GM18870 (cell line): ENCODE data around the gene UFD1.

Experiments used
- ATAC-seq: cut with Tn5 transposase; IDR thresholded peaks from one replicate; pipeline ENCODE4 v1.9.1; 2021; ENCODE audit warnings: moderate library complexity; ENCODE audit not compliant: unreplicated experiment

Gene UFD1

GRCh38 chr22:19516378-19517170 is 37.6 kb upstream of the UFD1 start:
- ATAC-seq: no peak

- no peak for ATAC-seq
These were observed 36.8 kb upstream of the UFD1 start for GRCh38 chr22:19515654-19516377.

DNA sequence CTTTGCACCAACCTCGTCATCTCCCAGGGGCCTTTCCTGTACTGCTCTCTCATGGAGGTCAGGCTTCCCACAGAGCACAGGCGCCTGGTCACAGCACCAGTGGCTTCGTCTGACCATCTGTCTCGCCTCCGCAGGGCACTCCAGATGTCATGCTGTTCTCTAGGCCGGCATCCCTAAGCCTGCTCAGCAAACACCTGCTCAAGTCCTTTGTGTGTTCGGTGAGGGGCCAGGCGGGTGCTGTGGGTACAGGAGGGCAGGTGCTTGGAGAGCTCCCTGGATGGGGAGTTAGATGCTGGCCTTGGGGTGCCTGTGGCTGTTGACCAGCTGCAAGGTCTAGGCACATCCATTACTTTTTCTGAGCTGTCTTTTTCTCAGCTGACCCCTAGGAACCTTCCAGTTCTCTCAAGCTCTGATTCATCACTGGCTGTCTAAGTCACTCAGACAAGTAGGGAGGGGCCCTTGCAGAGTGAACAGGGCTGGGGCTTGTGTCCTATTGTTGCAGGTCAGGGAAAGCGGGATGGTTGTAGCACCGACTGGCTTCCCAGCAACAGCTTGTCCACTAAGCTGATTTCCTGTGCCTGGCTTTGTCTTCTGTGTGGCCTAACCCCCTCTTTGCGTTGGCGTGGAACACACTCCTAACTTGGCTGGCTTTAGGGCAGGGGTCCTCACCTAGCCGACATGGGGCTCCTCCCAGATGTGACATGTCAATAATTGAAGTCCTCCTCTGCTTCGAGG is 36.0 kb upstream of the UFD1 start:
- no peak for ATAC-seq

GRCh38 chr22:19513823-19514222 is 34.8 kb upstream of the UFD1 start:
- ATAC-seq: no peak

GRCh38 chr22:19510919-19511341 is 31.9 kb upstream of the UFD1 start:
- no peak for ATAC-seq

DNA sequence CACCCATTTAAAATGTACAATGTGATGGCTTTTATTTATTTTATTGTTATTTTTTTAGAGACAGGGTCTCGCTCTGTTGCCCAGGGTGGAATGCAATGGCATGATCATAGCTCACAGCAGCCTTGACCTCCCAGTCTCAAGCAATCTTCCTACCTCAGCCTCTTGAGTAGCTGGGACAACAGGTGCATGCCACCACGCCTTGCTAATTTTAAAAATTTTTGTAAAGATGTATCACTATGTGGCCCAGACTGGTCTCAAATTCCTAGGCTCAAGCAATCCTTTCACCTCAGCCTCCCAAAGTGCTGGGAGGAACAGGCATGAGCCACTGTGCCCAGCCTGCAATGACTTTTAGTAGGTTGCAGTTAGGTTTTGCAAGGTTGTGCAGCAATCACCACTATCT is 30.9 kb upstream of the UFD1 start:
- ATAC-seq: no peak

DNA sequence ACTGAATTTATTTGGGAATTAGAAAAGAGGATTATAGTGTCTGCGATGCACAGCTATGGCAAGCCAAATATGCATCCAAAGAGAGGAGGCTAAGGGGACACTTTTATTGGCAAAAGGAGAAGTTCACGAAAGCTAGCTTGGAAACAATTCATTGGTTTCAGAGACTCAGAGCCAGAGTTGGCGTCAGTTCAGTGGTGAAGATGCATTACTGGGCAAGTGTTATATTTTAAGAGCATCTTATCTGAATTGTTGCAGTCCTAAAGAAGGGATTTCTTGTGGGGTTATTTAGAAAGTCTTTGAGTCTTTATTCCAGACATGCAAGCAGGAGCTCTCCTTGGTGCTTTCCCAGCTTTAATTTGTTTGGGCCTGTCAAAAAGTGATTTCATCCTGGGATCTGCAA is 30.2 kb upstream of the UFD1 start:
- ATAC-seq: no peak

DNA sequence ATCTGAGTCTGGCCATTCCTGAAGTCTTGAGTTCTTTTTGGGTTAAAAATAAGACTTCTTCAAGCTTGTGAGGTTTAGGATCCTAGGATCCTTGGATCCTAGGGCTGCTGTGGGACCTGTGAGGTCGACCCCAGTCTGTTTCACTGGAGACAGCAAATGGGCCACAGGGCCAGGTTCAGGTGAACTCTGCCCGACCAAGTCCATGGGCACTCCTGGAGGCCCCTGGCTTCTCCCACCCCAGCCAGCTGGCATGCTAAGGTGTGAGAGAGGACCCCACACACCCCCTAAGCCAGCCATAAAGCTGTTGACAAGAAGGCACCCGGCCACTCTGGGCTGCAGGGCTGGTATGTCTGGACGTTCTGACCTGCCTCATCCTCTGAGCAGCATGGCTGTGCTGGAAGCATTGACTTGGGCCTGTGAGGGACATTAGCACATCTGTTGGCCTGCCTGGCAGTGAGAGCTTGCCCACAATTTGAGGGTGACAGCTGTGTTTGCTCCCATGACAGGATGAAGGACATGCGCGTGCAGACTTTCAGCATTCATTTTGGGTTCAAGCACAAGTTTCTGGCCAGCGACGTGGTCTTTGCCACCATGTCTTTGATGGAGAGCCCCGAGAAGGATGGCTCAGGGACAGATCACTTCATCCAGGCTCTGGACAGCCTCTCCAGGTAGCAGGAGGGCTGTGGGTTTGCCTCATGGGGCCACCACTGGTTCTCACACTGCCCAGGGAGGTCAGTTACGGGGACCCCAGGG is 29.2 kb upstream of the UFD1 start:
- no peak for ATAC-seq

GRCh38 chr22:19507534-19507861 is 28.5 kb upstream of the UFD1 start:
- no peak for ATAC-seq

- no peak for ATAC-seq
These were observed 27.2 kb upstream of the UFD1 start for GRCh38 chr22:19506212-19506611.

- ATAC-seq: no peak
These were observed 26.7 kb upstream of the UFD1 start for GRCh38 chr22:19505735-19506126.

- no peak for ATAC-seq
These were observed 26.1 kb upstream of the UFD1 start for GRCh38 chr22:19504900-19505734.

- ATAC-seq: no peak
These were observed 24.9 kb upstream of the UFD1 start for GRCh38 chr22:19503869-19504268.

GRCh38 chr22:19503367-19503766 is 24.4 kb upstream of the UFD1 start:
- ATAC-seq: no peak

DNA sequence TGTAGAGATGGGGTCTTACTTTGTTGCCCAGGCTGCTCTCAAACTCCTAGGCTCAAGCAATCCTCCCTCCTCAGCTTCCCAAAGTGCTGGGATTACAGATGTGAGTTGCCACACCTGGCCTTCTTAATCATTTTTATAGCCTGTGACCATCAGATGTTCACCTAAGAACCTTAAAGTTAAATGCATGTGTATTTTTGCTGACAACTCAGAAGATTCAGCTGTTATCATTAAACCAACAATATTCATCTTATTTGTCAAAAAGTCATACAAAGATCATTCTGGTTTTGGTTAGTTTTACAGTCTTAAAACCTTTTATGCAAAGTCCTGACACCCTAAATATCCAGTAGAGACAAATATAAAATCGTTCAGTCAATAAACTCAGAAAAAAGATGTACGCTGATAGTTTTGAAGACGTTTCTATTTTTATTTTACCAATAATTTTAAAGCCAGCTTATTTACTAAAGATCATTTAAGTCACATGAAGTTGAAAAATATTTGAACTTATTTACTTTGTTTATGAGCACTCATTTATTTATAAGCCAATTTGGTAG is 23.0 kb upstream of the UFD1 start:
- no peak for ATAC-seq

- ATAC-seq: no peak
These were observed 20.9 kb upstream of the UFD1 start for GRCh38 chr22:19499880-19500242.

DNA sequence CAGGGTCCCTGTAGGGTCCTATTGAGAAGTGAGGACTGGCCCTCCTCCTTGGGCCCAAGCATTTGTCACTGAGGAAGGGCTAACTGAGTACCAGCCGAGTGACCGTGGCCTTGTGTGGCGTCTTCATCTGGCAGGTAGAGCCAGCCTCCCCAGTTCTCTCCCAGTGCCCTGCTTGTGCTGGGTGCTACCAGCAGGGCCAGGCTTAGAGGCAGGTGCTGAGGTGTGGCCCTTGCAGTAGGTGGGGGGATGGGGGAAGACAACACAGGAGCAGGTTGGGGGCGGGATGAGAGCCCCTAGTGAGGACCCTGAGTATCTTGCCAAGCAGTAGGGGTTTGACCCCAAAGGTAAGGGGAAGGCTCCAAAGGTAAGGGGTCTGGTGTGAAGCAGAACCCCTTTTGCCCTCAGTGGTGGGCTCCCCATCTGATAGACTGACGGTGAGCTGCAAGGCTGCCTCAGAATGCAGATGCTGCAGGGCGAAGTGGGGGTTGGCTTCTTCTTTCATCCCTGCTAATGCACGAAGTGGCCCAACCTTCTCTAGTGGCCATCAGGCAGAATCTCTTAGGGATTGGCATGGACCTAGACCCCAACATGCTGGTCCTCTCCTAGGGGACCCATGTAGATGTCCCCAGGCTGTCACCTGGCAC is 20.4 kb upstream of the UFD1 start:
- ATAC-seq: no peak

DNA sequence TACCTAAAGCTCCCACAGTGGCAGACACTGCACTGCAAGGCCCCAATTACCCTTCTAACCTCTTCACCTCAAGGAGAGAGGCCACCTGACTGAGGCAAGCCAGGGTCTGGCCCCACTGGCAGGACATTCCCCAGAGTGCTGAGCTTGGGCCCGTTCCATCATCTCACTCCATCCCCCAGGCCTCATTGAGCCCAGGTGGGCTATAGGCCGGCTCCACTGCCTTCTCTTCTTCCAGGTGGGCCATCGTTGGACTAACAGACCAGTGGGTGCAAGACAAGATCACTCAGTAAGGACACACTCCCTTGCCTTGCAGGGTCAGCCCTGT is 19.8 kb upstream of the UFD1 start:
- ATAC-seq: no peak

DNA sequence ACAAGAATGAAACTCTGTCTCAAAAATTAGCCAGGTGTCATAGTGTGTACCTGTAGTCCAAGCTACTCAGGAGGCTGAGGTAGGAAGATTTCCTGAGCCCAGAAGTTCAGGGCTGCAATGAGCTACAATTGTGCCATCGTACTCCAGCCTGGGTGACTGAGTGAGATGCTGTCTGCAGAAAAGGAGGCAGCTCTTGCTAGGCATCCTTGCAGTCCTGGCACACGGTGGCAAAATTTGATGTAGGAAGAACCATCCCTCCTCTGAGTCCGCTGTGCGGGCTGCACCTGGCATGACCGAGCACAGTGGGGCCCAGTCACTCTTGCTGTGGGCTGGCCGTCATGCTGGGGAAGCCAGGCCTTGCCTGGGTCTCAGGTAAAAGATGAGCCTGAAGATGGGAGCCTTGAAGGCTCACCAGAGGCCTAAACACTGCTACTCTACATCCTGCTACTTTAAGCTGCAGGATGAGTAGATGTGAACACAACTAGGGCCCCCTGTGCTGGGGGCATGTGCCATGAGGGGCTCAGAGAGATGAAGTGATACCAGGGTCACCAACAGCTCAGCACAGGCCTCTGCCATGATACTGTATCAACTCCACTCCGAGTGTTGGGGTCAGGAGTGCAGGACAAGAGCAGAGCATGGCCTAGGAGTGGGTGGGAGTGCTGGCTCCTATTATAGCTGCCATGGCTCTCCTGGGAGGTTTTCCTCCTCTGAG is 19.3 kb upstream of the UFD1 start:
- no peak for ATAC-seq
